ENCODE results near the gene ALDH3A1. TPM values are rescaled to one million over a fixed set of nuclear protein-coding genes. Genes with fewer than 3 reads are reported as not detected.

Gene ALDH3A1
- total and polyA plus RNA-seq, 2 donors (not counting 3 experiments of a cell fraction or from before 2014, with no cell fraction given) = 0.11 to 1.2 TPM

DNA sequence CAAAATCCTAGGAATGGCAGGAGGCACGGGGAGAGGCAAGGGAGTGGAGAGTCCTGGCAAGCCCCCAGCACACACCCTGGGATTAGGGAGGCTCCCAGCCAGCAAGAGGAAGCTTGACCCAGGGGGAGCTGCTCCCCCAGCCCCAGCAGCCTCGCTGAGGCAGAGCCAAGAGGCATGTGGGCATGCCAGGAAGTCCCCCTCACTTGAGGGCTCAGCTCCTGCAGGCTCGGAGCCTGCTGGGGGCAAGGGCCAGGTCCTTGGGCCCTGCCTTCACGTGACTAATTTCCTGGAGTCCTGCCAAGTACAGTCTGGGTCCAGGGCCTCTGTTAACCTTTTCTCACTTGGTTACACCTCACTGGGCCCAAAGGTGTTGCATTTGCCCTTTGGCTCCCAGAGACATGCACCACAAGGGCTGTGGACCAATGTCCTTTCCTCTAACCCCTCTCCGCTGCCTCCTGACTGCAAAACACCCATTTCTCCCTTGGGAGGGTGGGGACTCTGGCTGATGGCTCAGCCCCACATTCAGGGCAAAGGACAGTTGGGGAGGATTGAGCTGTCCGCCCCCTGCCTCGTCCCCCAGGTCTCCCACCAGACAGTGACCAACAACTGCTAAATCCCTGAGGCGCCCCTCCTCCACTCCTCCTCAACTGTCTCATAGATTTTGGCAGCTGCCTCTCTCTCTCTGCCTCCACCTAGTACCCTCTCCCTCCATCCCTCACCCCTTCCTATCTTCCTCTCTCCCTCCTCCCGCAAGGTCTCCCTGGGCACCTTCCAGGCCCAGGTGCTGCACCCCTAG, 27.3 kb downstream of the ALDH3A1 start:
- dilution Hi-C loops (cut with MboI; ENCODE audit: extremely low pct_ligation_motif_present, low sequenced_read_pairs) = no loop called here
- Histone ChIP-seq H3K36me3 (ENCODE audit: control insufficient read depth in 2 of 2, extremely low read depth in 1 of 2, insufficient read depth in 2 of 2, low read length in 2 of 2) (no peaks in the 10 kb centered on the region), H3K79me2 (ENCODE audit: control insufficient read depth, insufficient read depth, low read length) (no peaks in the 10 kb centered on the region), H3K9me3 (replicated peaks; ENCODE audit: control insufficient read depth, insufficient read depth, low read length) (no peaks in the 10 kb centered on the region), H3K9ac (replicated peaks; ENCODE audit: extremely low read depth, insufficient read depth, low read length) (no peak overlapping the region), H3K27me3 (ENCODE audit: control insufficient read depth in 2 of 2, insufficient read depth in 2 of 2, low read length in 2 of 2) (no peaks in the 10 kb centered on the region), H3K27ac (ENCODE audit: insufficient read depth, low read depth, low read length) (no peak overlapping the region), H3K4me3 (replicated peaks in 1 of 3; ENCODE audit: insufficient read depth in 1 of 3, low read depth in 1 of 3, low read length in 3 of 3) (no peak overlapping the region), H2AFZ (ENCODE audit: low read depth, low read length) (no peak overlapping the region), H3K9me1 (replicated peaks; ENCODE audit: control insufficient read depth, extremely low read depth, insufficient read depth, low read length) (no peaks in the 10 kb centered on the region), H3K4me1 (ENCODE audit: control insufficient read depth, extremely low read depth, insufficient read depth, low read length) (peaks cover 7% of the 10 kb centered on the region), H4K20me1 (replicated peaks; ENCODE audit: control insufficient read depth, extremely low read depth, insufficient read depth, low read length) (no peaks in the 10 kb centered on the region), H3K4me2 (ENCODE audit: insufficient read depth, low read length) (no peak overlapping the region)
- ChIA-PET CTCF (interaction anchor here (1.1 to 1.8 kb wide), 3 partner anchors 11 to 358 kb away, joined by 3 to 7 read pairs (median 5); partner anchors contain the start of gene B9D1), POLR2A (no interaction called here)
- TF ChIP-seq POLR2A (IDR thresholded peaks at IDR 0.05; ENCODE audit: low read depth, low read length) = no peak
- no peak for TF ChIP-seq MYC (IDR thresholded peaks at IDR 0.05; ENCODE audit: low read depth, low read length)
- TF ChIP-seq, protein P1, sequence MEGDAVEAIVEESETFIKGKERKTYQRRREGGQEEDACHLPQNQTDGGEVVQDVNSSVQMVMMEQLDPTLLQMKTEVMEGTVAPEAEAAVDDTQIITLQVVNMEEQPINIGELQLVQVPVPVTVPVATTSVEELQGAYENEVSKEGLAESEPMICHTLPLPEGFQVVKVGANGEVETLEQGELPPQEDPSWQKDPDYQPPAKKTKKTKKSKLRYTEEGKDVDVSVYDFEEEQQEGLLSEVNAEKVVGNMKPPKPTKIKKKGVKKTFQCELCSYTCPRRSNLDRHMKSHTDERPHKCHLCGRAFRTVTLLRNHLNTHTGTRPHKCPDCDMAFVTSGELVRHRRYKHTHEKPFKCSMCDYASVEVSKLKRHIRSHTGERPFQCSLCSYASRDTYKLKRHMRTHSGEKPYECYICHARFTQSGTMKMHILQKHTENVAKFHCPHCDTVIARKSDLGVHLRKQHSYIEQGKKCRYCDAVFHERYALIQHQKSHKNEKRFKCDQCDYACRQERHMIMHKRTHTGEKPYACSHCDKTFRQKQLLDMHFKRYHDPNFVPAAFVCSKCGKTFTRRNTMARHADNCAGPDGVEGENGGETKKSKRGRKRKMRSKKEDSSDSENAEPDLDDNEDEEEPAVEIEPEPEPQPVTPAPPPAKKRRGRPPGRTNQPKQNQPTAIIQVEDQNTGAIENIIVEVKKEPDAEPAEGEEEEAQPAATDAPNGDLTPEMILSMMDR (IDR thresholded peaks at IDR 0.05; ENCODE audit: extremely low read depth in 1 of 2, insufficient read depth in 1 of 2, low read depth in 1 of 2, low read length in 2 of 2) = no peak
- TF ChIP-seq POLR2AphosphoS5 (IDR thresholded peaks at IDR 0.05; ENCODE audit: insufficient read depth, low read depth, low read length) = no peak
- TF ChIP-seq, protein P2, sequence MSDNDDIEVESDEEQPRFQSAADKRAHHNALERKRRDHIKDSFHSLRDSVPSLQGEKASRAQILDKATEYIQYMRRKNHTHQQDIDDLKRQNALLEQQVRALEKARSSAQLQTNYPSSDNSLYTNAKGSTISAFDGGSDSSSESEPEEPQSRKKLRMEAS (IDR thresholded peaks at IDR 0.05; ENCODE audit: insufficient read depth, insufficient read length) = no peak
- TF ChIP-seq JUN (IDR thresholded peaks at IDR 0.05; ENCODE audit: borderline replicate concordance, insufficient read depth, insufficient read length, low read depth) = no peak
- no peak for TF ChIP-seq GATA2 (IDR thresholded peaks at IDR 0.05; ENCODE audit: insufficient read depth, insufficient read length, low read depth, low read length)
- TF ChIP-seq EZH2 (IDR thresholded peaks at IDR 0.05; ENCODE audit: borderline replicate concordance, low read depth, low read length, severe bottlenecking) = no peak
- TF ChIP-seq FOS (IDR thresholded peaks at IDR 0.05; ENCODE audit: borderline replicate concordance, insufficient read depth, low read length) = no peak
- FAIRE-seq = no peak
- no TSS peak for BruUV-seq (replicated peaks)
- DNase-seq (ENCODE audit: low read depth, low spot score) = no peak
- intact Hi-C loops (cut with micrococcal nuclease) = no loop called here

Data from endothelial cell of umbilical vein (primary cell).